Activated naive CD8-positive, alpha-beta T cell treated with anti-CD3 and anti-CD28 coated beads, Interleukin-2, amount 50 U/mL, for 24 hours (primary cell): Measurements from ENCODE around the gene CORIN.

Source experiments
- ATAC-seq: fragments of 150-1000 bp; cut with Tn5 transposase; one replicate; pipeline ENCODE4 v1.10.0; 2021
- DNase-seq: peaks from one replicate; pipeline ENCODE4 v3.0.0; 2021
- H3K27ac Mint-ChIP-seq: one replicate; pipeline ENCODE4 v1.8.0; 2021; ENCODE audit warnings: mild to moderate bottlenecking, mixed read lengths
- H3K27me3 Mint-ChIP-seq: one replicate; pipeline ENCODE4 v1.8.0; 2021; ENCODE audit warnings: mixed read lengths
- H3K36me3 Mint-ChIP-seq: one replicate; pipeline ENCODE4 v1.8.0; 2021; ENCODE audit warnings: low read depth, mixed read lengths
- H3K4me1 Mint-ChIP-seq: one replicate; pipeline ENCODE4 v1.8.0; 2021; ENCODE audit warnings: mixed read lengths
- H3K4me3 Mint-ChIP-seq: one replicate; pipeline ENCODE4 v1.8.0; 2021; ENCODE audit warnings: mild to moderate bottlenecking, moderate library complexity, mixed read lengths
- H3K9me3 Mint-ChIP-seq: one replicate; pipeline ENCODE4 v1.8.0; 2021; ENCODE audit warnings: mixed read lengths

The CORIN gene

DNA sequence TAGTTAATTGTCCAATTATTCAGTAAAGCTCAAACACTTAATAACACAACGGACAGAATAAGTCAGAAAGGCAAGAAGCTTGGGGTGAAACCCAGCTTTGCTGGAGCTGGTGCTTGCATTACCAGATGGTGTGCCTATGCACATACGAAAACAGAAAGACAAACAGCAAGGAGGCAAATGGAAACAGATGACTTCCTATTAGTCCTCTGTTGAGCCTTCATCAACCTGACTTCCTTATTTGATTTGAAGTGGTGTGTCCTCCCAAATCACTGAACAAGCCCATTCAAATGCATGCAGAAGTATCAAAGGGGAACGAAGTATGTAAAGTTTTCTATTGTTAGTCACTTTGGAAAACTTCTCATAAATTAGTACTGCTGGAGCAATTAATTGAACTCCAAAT, 186.6 kb downstream of the CORIN start:
- peaks cover 5% of the 10 kb centered on the region for H3K4me1 Mint-ChIP-seq
- no peak for ATAC-seq
- no peaks in the 10 kb centered on the region for H3K36me3 Mint-ChIP-seq
- no peaks in the 10 kb centered on the region for H3K9me3 Mint-ChIP-seq
- peaks cover 4% of the 10 kb centered on the region for H3K27me3 Mint-ChIP-seq
- H3K4me3 Mint-ChIP-seq = no peak overlapping the region
- DNase-seq = no peak
- no peak overlapping the region for H3K27ac Mint-ChIP-seq

DNA sequence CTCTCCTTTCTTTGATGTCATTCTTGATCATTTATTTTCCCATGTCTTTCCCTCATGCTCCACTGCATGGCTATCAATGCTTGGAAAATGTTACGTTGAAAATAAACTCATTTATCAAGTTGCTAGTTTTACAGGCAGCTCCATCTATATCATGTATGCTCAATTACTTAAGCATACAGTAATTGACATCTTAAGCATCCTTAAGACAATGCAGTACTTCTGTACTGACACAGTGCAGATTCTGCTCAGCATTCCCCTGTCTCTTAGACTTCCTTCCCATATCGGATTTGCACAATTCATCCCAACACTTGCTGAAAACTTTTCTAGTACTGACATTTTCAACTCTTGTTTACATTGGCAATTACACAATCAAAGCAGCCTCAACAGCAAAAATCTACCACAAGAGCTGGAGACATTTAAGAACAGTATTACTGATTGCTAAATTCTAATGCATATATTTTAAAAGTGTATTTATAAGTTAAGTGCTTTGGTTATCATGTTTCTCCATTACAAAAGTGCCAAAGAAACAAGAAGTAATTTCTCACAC, 187.2 kb downstream of the CORIN start:
- Mint-ChIP-seq H3K4me1 (peaks cover 3% of the 10 kb centered on the region), H3K9me3 (no peaks in the 10 kb centered on the region), H3K27me3 (peaks cover 4% of the 10 kb centered on the region), H3K4me3 (no peak overlapping the region), H3K27ac (no peak overlapping the region), H3K36me3 (no peaks in the 10 kb centered on the region)
- ATAC-seq (no peak), DNase-seq (no peak)

DNA sequence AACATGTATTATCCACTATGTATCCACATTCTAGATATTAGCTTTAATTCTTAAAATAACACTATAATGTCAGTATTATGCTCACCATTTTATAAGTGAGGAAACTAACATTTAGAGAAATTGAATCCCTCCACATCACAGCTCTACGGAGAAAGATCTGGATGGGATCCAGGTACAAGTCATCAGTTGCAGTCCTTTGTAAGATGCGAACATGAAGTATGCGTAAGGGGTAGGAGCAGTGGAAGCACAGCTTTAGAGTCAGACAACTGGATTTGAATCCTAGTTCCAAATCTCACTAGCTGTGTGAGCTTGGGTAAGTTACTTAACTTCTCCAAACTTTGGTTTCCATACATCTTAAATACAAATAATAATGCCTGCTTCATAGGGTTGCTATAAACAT, 190.3 kb downstream of the CORIN start:
- no peak for ATAC-seq

DNA sequence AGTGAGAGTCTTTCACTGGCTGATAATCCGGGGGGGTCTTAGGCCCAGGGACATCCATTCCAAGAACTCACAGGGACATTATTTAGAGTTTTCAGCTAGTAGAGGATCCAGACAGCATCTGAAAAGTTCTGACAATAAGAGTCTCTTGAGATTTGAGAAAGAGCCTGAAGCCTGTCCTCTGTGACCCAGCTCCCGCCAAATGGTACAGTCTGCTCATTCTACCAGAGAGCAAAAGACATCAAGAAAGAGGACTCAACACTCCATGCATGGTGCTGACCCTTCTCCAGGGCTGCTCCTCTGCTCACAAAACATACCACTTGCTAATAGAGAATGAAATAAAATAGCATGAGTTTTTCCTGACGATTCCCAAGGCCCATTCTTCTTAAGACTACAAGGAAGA, 190.8 kb downstream of the CORIN start:
- Mint-ChIP-seq H3K27me3 (peaks cover 5% of the 10 kb centered on the region), H3K36me3 (no peaks in the 10 kb centered on the region), H3K27ac (no peak overlapping the region), H3K4me1 (no peaks in the 10 kb centered on the region), H3K4me3 (no peak overlapping the region), H3K9me3 (no peaks in the 10 kb centered on the region)
- no peak for ATAC-seq
- no peak for DNase-seq

More for the DNA sequence above, 190.3 kb downstream of the CORIN start:
- peaks cover 5% of the 10 kb centered on the region for H3K27me3 Mint-ChIP-seq
- no peak overlapping the region for H3K27ac Mint-ChIP-seq
- H3K36me3 Mint-ChIP-seq = no peaks in the 10 kb centered on the region
- H3K4me1 Mint-ChIP-seq = no peaks in the 10 kb centered on the region
- no peak for DNase-seq
- no peaks in the 10 kb centered on the region for H3K9me3 Mint-ChIP-seq
- H3K4me3 Mint-ChIP-seq = no peak overlapping the region

DNA sequence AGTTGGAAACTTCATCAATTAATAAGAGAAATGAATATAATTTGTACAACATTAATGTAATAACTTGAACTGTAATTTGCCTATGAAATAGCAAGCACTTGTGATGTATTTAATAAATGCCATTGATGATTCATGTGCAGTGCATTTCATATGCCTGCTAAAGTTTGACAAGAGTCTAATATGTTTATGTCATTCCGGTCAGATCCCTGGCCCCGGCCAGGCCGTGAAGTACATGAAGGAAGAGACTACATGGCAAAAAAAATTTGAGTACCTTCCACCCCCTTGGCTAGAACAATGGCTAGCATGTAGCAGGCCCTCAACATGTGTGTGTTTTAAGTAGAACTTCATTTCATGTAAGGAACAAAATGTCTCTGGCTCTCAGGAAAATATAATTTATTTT, 191.5 kb downstream of the CORIN start:
- Mint-ChIP-seq H3K4me1 (no peaks in the 10 kb centered on the region), H3K9me3 (no peaks in the 10 kb centered on the region), H3K36me3 (no peaks in the 10 kb centered on the region), H3K27me3 (peaks cover 7% of the 10 kb centered on the region), H3K4me3 (no peak overlapping the region), H3K27ac (no peak overlapping the region)
- no peak for ATAC-seq
- no peak for DNase-seq

DNA sequence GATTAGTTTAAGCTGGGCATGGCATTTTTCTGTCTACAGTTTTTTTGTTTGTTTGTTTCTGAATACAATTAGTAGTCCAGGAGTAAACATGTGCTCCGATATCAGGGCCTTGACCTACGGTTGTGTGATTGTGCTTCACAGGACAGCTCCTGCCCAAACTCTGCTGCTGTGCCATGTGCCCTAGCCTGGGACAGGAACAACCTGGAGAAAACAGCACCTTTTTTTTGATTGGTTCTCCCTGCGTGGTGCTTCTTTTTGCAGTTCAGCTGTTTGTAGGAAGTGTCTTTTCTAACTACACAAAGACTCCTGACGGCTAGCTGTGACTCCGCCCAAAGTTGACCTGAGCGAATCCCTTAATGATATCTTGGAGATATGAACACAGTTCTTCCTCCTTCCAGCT, 194.0 kb downstream of the CORIN start:
- H3K27ac Mint-ChIP-seq = no peak overlapping the region
- H3K27me3 Mint-ChIP-seq = peaks cover 7% of the 10 kb centered on the region
- no peaks in the 10 kb centered on the region for H3K4me1 Mint-ChIP-seq

DNA sequence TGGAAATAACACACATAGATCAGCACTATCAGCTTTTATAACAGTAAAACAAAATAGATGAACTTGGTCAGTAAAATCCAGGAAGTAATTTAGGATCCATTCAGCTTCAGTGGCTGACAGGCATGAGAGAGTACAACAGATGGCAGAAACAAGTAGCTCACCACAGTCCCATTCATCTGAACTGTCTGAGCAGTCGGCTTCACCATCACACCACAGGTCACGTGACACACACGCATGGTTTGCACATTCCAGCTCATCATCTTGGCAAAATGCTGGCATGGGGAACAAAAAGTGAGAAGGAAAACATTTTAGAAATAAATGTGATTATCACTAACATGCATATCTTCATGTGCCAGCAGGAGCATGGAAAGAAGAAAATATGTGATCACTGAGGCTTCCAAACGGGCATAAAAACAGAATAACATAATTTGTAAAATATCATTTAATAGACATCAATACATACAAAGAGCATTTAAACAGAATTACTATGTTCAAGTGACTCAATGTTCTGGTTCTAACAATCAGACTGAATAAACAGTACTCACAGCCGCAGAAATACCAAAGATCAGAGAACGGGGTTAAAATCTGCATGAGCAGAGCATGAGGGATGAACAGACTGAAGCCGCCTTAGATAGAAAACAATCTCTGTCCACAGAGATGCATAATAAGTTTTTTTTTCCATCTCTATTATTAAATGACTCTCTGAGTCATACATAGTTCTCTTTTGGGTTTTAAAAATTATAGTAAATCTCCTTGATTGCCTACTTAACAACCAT, 194.7 kb downstream of the CORIN start:
- H3K4me1 Mint-ChIP-seq = no peaks in the 10 kb centered on the region
- peaks cover 5% of the 10 kb centered on the region for H3K9me3 Mint-ChIP-seq
- no peak for DNase-seq
- no peaks in the 10 kb centered on the region for H3K36me3 Mint-ChIP-seq
- no peak overlapping the region for H3K4me3 Mint-ChIP-seq
- no peak for ATAC-seq
- H3K27ac Mint-ChIP-seq = no peak overlapping the region
- peaks cover 7% of the 10 kb centered on the region for H3K27me3 Mint-ChIP-seq

More for the DNA sequence above, 194.0 kb downstream of the CORIN start:
- Mint-ChIP-seq H3K9me3 (no peaks in the 10 kb centered on the region), H3K4me3 (no peak overlapping the region), H3K36me3 (no peaks in the 10 kb centered on the region)
- no peak for ATAC-seq
- DNase-seq = no peak

DNA sequence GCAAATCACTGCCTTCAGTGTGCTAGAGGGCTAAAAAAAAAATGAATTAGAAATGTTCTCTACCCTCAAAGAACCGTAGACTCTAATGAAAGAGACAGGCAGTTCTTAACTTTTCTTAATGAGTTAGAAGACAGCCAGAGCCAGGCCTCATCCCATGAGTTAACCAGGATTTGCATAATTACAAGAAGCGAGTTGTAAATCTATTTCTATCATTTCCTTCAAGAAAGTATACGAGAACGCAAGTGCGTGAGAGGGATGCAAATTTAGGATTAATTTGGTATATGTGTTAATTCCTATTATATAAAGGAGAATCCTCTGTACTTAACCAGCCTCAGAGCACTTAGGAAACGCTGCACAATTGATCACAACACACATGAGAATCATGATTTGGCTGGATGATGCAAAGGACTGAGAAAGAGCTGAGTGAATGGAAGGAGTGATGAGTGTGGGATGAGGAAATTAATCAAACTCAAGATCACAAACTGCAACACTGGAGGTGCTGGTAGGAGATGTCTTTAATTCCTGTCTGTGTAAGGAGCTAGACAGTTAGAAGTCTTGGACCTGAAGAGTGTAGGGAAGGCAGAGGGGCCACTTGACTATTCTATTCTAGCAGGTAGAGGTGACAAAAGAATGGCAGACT, 195.6 kb downstream of the CORIN start:
- ATAC-seq (no peak), DNase-seq (no peak)
- peaks cover 7% of the 10 kb centered on the region for H3K27me3 Mint-ChIP-seq
- H3K9me3 Mint-ChIP-seq = peaks cover 5% of the 10 kb centered on the region
- H3K27ac Mint-ChIP-seq = no peak overlapping the region
- H3K36me3 Mint-ChIP-seq = no peaks in the 10 kb centered on the region
- no peaks in the 10 kb centered on the region for H3K4me1 Mint-ChIP-seq
- H3K4me3 Mint-ChIP-seq = no peak overlapping the region

DNA sequence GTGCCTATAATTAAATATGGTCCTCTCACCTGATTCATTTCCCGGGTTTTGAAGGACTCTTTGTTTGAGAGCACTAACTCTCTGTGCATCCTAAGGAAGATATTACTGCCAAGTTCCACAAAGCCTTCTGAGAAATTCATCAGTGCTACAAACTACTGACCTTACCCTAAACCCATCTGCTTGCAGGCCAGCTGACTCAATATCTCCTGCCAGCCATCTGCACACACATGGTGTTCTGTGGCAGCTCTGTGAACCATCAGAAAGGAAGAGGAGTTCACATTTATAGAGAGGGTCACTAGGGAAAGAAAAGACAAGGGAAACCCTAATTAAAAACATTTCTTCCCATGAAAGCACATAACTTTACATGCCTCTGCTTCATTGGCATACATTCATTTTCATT, 196.1 kb downstream of the CORIN start:
- ATAC-seq (no peak), DNase-seq (no peak)
- H3K4me3 Mint-ChIP-seq = no peak overlapping the region
- no peaks in the 10 kb centered on the region for H3K4me1 Mint-ChIP-seq
- H3K36me3 Mint-ChIP-seq = no peaks in the 10 kb centered on the region
- no peak overlapping the region for H3K27ac Mint-ChIP-seq
- peaks cover 8% of the 10 kb centered on the region for H3K27me3 Mint-ChIP-seq
- H3K9me3 Mint-ChIP-seq = peaks cover 9% of the 10 kb centered on the region

DNA sequence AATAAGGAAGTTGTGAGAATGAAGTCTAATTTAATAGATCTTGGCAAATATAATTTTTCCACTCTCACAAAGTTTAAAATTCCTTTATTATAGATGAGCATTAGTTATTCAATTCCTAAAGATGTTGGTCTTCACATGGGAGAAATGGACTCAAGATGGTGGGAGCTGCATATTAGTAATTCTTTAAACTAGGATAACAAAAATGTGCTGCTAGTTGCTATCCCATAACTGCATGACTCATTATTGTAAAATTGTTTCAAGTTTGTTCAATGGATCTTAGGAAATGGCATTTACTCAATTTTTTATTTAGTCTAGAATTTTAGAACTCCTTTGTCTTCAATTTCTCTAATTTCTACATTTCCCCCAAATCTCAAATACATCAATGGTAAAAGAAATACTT, 197.0 kb downstream of the CORIN start:
- DNase-seq (no peak), ATAC-seq (no peak)
- Mint-ChIP-seq H3K9me3 (peaks cover 16% of the 10 kb centered on the region), H3K4me3 (no peak overlapping the region), H3K36me3 (no peaks in the 10 kb centered on the region), H3K27ac (no peak overlapping the region), H3K27me3 (peaks cover 11% of the 10 kb centered on the region), H3K4me1 (no peaks in the 10 kb centered on the region)

DNA sequence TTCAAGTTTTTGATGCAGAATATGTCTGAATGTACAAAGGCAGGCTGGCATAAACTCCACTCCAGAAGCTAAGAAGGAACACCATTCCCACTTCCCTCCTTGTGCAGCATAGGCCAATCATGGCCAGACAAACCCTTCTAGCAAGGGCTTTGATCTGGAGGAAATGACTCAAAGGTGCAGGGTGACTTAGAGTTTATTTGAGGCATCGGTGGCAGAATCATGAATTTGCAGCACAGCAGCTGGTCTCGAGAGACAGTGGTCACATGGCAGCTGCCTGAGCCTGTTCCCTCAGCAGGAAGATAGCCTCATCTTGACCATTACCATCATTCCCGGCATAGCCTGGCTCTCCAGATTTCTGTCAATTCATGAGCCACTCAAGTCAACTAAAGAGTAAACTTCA, 198.3 kb downstream of the CORIN start:
- ATAC-seq (no peak), DNase-seq (no peak)
- H3K27ac Mint-ChIP-seq = no peak overlapping the region

DNA sequence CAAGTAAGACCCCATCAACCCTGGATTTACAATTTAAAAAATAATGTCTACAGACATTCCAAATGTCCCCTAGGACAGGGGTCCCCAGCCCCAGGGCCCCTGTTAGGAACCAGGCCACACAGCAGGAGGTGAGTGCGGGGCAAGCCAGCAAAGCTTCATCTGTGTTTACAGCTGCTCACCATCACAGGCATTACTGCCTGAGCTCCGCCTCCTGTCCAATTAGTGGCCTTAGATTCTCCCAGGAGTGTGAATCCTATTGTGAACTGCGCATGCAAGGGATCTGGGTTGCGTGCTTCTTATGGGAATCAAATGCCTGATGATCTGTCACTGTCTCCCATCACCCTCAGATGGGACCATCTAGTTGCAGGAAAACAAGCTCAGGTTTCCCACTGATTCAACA, 206.7 kb downstream of the CORIN start:
- Mint-ChIP-seq H3K36me3 (no peaks in the 10 kb centered on the region), H3K27me3 (peaks cover 2% of the 10 kb centered on the region), H3K27ac (no peak overlapping the region), H3K4me3 (no peak overlapping the region), H3K4me1 (no peaks in the 10 kb centered on the region), H3K9me3 (peaks cover 3% of the 10 kb centered on the region)
- DNase-seq (no peak), ATAC-seq (no peak)

More for the DNA sequence above, 198.3 kb downstream of the CORIN start:
- Mint-ChIP-seq H3K36me3 (no peaks in the 10 kb centered on the region), H3K27me3 (peaks cover 13% of the 10 kb centered on the region), H3K4me1 (no peaks in the 10 kb centered on the region), H3K9me3 (peaks cover 16% of the 10 kb centered on the region), H3K4me3 (no peak overlapping the region)

DNA sequence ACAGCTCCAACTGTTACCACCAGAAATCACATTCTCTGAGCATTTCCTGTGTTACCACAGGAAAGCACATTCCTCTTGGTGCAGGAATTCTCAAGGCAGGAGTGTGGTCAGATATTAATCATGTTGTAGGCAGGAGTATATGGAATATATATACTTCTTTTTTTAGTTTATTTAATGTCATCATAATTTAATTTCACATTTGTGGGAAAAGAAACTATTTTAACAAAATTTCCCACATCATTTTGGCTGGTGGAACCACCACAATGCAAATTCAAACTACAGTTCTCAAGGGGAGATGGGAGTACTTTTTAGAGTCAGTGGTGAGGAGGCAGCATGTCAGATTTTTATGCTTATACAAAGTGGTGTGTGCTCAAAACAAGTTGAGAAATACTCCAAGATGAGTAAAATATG, 213.8 kb downstream of the CORIN start:
- no peak overlapping the region for H3K27ac Mint-ChIP-seq
- no peak overlapping the region for H3K4me3 Mint-ChIP-seq
- peaks cover 5% of the 10 kb centered on the region for H3K9me3 Mint-ChIP-seq
- DNase-seq (no peak), ATAC-seq (no peak)
- no peaks in the 10 kb centered on the region for H3K27me3 Mint-ChIP-seq
- H3K36me3 Mint-ChIP-seq = no peaks in the 10 kb centered on the region
- no peaks in the 10 kb centered on the region for H3K4me1 Mint-ChIP-seq

DNA sequence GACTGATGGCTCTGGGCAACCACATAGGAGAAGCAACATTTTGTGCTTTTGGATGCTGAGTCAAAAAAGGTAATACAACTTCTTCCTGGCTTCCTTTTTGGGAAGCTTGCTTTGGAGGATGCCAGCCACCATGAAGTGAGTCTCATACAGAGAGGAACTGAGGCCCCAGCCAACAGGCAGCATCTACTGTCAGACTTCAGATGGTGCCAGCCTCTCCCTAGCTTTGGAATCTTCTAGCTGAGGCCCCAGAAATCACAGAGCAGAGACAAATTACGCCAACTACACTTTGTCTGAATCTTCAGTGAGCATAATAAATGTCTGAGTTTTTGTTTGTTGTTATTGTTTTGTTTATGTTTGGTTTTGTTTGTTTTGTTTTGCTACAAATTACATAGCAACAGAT, 216.7 kb downstream of the CORIN start:
- H3K4me3 Mint-ChIP-seq = no peak overlapping the region
- DNase-seq (no peak), ATAC-seq (no peak)
- no peak overlapping the region for H3K27ac Mint-ChIP-seq
- no peaks in the 10 kb centered on the region for H3K4me1 Mint-ChIP-seq
- H3K36me3 Mint-ChIP-seq = no peaks in the 10 kb centered on the region
- peaks cover 5% of the 10 kb centered on the region for H3K9me3 Mint-ChIP-seq
- no peaks in the 10 kb centered on the region for H3K27me3 Mint-ChIP-seq

DNA sequence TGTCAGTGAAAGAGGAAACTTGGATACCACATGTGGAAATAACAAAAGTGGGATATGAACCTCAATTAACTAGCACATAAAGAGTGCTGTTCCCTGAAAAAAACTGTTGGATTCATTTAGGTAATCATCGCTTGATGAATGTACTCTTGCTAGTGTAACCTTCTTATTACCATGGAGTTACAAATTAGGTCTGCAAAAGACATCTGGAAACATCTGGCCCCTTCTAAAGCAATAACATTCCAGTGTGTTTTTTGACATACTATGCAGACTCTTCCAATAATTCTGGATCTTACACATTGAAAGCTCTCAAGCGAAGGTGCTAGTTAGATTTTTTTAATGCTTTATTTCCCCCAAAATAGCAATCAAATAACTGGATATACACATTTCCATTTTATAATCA, 218.2 kb downstream of the CORIN start:
- Mint-ChIP-seq H3K27ac (no peak overlapping the region), H3K27me3 (no peaks in the 10 kb centered on the region), H3K9me3 (peaks cover 5% of the 10 kb centered on the region), H3K36me3 (no peaks in the 10 kb centered on the region), H3K4me3 (no peak overlapping the region), H3K4me1 (no peaks in the 10 kb centered on the region)
- no peak for DNase-seq
- no peak for ATAC-seq
